H1 (cell line): ENCODE data around the gene TIGD1. TPM values are rescaled to one million over a fixed set of nuclear protein-coding genes. Genes with fewer than 3 reads are reported as not detected.

Experiments used
- JUN ChIP-seq: IDR thresholded peaks from 2 replicates; pipeline ENCODE4 v1.6.1; 2011; ENCODE audit warnings: low read depth, mild to moderate bottlenecking, improper control_type of control experiment, low read length
- polyA plus RNA-seq, 7 experiments: library from polyadenylated mRNA; depleted of rRNA in 3 of 7; stranded (reverse) in 5 of 7; unstranded in 2 of 7; fragments of >200 nt in 5 of 7; fragments of 200-250 nt in 2 of 7; gene quantifications; 1 replicate in 5 of 7; 2 replicates in 1 of 7; 4 replicates in 1 of 7; pipeline versions ENCODE4 v1.2.1 to v1.2.3, GENCODE V29; 2011 to 2013; ENCODE audit warnings: missing spikeins in 2 of 7, mixed read lengths in 2 of 7
- total RNA-seq: library from RNA; stranded (reverse); fragmentation: NEBNext Ultra II Directional; extraction: Animal tissue kit (Norgen Biotek cat#: 25700); gene quantifications from 2 replicates; pipeline ENCODE4 v1.2.1, GENCODE V29; 2021
- TF ChIP-seq, protein P1 (sequence below): fragments of 300-600 bp; sonication (generic); IDR thresholded peaks from 2 replicates; pipeline ENCODE4 v1.7.1; 2012; ENCODE audit warnings: low read length, moderate library complexity, mild to moderate bottlenecking, inconsistent platforms; ENCODE audit not compliant: insufficient replicate concordance

The TIGD1 gene
- total and polyA plus RNA-seq, 2 of the 8 experiments (the other 6 are each of a cell fraction or from before 2014, with no cell fraction given), result 4.7 to 8.3 TPM

DNA sequence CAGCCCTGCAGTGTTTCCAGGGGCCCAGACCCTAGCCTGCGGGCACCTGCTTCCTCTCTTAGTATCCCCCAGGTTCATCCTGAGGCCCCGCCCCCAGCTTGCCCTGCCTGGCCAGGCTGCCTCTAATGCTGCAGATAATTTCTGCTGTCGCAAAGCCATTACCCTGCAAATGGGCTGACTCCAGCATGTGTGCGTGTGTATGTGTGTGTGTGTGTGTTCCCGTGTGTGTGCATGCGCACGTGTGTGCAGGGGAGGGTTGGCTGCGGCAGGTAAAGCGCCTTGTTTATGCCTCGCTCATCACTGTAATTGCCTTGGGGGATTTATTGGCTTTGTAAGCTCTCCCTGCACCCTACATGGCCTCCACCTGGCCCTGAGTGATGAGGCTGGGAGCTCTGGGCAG lies 37.8 kb downstream of the TIGD1 start (continued):
- TF ChIP-seq, protein P1, sequence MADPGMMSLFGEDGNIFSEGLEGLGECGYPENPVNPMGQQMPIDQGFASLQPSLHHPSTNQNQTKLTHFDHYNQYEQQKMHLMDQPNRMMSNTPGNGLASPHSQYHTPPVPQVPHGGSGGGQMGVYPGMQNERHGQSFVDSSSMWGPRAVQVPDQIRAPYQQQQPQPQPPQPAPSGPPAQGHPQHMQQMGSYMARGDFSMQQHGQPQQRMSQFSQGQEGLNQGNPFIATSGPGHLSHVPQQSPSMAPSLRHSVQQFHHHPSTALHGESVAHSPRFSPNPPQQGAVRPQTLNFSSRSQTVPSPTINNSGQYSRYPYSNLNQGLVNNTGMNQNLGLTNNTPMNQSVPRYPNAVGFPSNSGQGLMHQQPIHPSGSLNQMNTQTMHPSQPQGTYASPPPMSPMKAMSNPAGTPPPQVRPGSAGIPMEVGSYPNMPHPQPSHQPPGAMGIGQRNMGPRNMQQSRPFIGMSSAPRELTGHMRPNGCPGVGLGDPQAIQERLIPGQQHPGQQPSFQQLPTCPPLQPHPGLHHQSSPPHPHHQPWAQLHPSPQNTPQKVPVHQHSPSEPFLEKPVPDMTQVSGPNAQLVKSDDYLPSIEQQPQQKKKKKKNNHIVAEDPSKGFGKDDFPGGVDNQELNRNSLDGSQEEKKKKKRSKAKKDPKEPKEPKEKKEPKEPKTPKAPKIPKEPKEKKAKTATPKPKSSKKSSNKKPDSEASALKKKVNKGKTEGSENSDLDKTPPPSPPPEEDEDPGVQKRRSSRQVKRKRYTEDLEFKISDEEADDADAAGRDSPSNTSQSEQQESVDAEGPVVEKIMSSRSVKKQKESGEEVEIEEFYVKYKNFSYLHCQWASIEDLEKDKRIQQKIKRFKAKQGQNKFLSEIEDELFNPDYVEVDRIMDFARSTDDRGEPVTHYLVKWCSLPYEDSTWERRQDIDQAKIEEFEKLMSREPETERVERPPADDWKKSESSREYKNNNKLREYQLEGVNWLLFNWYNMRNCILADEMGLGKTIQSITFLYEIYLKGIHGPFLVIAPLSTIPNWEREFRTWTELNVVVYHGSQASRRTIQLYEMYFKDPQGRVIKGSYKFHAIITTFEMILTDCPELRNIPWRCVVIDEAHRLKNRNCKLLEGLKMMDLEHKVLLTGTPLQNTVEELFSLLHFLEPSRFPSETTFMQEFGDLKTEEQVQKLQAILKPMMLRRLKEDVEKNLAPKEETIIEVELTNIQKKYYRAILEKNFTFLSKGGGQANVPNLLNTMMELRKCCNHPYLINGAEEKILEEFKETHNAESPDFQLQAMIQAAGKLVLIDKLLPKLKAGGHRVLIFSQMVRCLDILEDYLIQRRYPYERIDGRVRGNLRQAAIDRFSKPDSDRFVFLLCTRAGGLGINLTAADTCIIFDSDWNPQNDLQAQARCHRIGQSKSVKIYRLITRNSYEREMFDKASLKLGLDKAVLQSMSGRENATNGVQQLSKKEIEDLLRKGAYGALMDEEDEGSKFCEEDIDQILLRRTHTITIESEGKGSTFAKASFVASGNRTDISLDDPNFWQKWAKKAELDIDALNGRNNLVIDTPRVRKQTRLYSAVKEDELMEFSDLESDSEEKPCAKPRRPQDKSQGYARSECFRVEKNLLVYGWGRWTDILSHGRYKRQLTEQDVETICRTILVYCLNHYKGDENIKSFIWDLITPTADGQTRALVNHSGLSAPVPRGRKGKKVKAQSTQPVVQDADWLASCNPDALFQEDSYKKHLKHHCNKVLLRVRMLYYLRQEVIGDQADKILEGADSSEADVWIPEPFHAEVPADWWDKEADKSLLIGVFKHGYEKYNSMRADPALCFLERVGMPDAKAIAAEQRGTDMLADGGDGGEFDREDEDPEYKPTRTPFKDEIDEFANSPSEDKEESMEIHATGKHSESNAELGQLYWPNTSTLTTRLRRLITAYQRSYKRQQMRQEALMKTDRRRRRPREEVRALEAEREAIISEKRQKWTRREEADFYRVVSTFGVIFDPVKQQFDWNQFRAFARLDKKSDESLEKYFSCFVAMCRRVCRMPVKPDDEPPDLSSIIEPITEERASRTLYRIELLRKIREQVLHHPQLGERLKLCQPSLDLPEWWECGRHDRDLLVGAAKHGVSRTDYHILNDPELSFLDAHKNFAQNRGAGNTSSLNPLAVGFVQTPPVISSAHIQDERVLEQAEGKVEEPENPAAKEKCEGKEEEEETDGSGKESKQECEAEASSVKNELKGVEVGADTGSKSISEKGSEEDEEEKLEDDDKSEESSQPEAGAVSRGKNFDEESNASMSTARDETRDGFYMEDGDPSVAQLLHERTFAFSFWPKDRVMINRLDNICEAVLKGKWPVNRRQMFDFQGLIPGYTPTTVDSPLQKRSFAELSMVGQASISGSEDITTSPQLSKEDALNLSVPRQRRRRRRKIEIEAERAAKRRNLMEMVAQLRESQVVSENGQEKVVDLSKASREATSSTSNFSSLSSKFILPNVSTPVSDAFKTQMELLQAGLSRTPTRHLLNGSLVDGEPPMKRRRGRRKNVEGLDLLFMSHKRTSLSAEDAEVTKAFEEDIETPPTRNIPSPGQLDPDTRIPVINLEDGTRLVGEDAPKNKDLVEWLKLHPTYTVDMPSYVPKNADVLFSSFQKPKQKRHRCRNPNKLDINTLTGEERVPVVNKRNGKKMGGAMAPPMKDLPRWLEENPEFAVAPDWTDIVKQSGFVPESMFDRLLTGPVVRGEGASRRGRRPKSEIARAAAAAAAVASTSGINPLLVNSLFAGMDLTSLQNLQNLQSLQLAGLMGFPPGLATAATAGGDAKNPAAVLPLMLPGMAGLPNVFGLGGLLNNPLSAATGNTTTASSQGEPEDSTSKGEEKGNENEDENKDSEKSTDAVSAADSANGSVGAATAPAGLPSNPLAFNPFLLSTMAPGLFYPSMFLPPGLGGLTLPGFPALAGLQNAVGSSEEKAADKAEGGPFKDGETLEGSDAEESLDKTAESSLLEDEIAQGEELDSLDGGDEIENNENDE, result no peak
- TF ChIP-seq JUN, result no peak
